Mesenteric fat pad (tissue), 1 donor: Measurements from ENCODE around the gene PLCB1. TPM values are rescaled to one million over a fixed set of nuclear protein-coding genes. Genes with fewer than 3 reads are reported as not detected.

Experiments
- DNase-seq: peaks from one replicate; pipeline ENCODE4 v3.0.0-alpha.2; 2020; ENCODE audit warnings: low spot score
- total RNA-seq: library from RNA; stranded (reverse); fragmentation: NEBNext Ultra II Directional; extraction: Animal tissue kit (Norgen Biotek cat#: 25700); gene quantifications from one replicate; pipeline ENCODE4 v1.2.1, GENCODE V29; 2021
- donor health status: DM: yes; HTN: yes; CAD: no.

PLCB1 gene
- total RNA-seq, 1 donor from 2014 or later = 16.9 TPM

- no peak for DNase-seq
Observed at GRCh38 chr20:8480597-8480996, 348.5 kb downstream of the PLCB1 start.

DNA sequence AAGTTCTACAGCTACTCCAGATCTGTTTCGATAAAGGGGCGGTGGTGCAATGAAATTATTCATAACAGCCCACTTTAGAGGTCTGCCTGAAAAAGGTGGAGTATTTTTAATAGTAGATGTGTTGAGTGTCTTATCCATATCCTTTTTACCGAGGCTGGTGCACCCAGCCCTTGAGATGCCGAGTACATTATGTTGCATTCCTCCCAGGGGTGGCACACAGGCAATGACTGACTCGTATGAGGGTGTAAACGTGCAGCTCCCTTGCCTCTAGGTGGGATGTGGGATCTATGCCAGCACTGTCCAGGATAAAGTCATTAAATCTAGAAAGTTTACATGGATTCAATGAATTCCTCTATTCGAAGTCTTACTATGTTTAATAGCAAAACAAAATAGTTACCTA lies 355.6 kb downstream of the PLCB1 start:
- no peak for DNase-seq

GRCh38 chr20:8489094-8489883 lies 357.2 kb downstream of the PLCB1 start:
- DNase-seq = no peak

DNA sequence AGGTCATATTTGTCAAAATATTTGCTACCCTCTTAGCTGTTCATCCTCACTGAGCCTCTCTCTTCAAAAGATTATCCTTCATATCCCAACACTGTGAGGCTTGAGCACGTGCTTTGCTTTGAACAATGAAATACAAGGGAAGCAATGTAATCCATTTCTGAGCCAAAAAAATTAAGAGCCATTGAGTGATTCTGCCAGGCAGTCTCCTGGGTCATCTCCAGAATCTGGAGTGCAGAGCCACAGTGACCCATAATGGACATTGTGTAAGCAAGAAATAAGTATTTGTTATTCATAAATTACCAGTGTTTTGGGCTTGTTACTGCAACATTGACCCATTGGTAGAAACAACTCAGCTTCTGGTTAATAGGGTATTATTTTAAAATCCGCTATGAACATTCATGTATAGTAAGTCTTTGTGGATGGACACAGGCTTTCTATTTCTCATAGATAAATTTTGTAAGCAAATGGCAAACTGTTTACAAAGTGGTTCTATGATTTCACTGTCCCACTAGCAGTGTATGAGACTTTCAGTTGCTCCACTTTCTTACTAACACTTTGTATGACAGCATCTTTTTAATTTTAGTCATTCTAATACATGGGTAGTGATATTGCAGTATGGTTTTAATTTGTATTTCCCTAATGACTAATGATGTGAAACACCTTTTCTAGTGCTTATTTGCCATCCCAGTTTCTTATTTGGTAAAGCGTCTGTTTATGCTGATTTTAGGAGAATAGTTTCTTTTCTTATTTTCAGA lies 358.2 kb downstream of the PLCB1 start:
- DNase-seq = no peak

DNA sequence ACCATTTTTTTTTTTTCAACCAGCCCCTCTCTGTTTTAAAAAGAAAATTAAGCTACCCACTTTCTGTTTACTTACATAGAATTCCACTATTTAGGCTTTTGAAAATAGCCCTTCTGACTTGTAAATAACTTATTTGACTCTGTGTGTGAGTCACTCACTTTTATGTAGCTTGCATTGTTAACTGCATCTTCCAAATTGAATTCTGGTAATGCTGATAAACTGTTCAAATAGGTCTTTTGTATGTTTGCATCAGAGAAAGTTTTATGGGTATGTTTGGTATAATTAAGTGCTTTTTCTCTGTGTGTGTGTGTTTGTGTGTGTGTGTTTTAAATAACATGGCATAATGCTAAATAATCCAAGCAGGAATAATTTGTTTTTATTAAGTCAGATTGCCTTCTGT lies 360.1 kb downstream of the PLCB1 start:
- no peak for DNase-seq

DNA sequence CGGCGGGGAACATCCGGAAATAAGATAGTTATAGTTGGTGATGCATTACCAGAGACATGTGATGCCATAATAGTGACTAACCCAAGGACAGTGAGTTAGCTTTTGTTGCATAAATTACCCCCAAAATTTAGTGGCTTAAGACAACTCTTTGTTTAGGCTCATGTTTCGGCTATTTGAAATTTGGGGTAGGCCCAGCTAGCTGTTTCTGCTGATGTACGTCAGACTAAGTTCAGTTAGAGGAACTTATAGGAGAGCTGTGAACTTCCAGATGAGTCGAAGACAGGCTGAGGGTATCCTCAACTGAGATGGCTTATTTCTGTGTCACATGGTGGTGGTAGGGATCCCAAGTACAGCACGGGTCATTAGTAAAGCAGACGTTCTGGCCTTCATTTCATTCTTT lies 366.5 kb downstream of the PLCB1 start:
- no peak for DNase-seq

DNA sequence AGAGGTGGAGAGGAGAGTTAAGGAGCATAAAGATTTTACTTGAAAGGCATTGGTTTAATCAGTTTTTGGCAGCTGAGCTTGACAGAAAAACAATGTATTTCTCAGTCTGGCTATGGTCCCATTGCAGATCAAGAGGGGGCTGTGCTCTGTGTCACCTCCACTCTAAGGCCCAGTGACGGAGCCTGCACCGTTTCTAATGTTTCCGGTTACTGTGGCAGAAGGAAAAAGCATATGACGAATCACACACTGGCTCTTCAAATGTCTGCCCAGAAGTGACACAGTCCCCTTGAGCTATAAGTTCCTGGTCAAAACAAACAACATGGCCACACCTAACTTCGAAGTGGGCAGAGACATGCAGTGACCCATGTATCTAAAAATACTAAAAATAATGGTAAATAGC lies 372.0 kb downstream of the PLCB1 start:
- no peak for DNase-seq

GRCh38 chr20:8505476-8506200 lies 373.6 kb downstream of the PLCB1 start:
- no peak for DNase-seq

DNA sequence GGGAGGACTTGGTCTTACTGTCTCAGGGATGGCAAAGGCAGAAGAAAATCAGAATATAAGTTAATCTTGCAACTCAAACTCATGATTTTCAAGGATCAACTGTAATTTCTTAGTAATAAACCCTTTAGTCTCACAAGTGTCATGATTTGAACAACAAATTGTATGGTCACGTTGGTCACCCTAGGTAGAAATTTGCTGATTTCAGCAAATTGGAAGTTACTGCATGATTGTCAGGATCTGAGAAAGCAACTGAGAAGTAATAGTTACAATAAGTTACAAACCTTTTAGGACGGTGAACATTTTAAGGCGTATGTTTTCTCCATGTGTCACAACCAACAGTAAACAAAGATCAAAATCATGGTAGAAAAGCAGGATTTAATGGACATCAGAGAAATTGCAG lies 375.2 kb downstream of the PLCB1 start:
- no peak for DNase-seq

- DNase-seq = no peak
Observed at GRCh38 chr20:8509809-8510208, 377.7 kb downstream of the PLCB1 start.

DNA sequence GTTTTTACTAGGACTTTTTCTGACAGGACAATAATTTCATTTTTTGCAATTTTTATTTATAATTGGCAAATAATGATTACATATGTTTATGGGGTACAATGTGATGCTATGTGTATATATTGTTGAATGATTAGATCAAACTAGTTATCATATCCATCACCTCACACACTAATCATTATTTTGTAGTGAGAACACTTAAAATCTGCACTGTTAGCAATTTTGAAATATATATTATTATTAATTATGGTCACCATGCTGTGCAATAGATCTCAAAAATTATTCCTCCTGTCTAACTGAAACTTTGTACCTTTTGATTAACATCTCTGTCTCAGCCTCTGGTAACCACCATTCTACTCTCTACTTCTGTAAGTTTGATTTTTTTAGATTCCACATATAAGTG lies 378.7 kb downstream of the PLCB1 start:
- DNase-seq = no peak

GRCh38 chr20:8512003-8512402 lies 379.9 kb downstream of the PLCB1 start:
- no peak for DNase-seq

- no peak for DNase-seq
Observed at GRCh38 chr20:8515810-8516435, 383.9 kb downstream of the PLCB1 start.

DNA sequence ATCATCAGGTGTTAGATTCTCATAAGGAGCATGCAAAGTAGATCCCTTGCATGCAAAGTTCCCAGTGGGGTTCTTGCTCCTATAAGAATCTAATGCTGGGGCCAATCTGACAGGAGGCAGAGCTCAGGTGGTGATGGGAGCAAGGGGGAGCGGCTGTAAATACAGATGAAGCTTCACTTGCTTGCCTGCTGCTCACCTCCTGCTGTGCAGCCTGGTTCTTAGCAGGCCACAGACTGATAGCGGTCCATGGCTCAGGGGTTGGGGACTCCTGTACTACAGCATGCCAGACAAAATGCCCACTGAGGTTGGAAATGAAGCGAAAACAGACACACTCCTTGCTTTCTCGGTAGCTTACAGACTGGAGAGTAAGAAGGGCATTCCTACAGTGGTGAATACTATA lies 386.8 kb downstream of the PLCB1 start:
- DNase-seq = no peak

DNA sequence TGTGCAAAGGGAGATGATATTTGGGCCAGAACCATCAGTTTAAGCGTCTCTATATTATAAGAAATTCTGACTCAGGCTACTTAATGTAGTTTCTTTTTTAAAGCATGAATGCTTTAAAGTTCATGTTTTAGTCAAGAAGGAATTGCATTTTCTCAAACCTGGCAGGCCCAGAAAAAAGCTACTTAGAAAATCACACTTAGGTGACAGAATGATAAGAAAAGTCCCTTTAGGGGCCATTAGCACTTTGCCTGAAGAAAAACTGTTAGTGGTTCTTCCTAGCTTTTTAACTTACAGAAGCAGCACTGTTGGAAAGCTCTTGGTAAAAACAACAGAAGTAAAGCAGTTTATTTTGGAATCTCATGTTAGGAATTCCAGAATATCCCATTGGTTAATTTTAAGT lies 387.8 kb downstream of the PLCB1 start:
- no peak for DNase-seq

DNA sequence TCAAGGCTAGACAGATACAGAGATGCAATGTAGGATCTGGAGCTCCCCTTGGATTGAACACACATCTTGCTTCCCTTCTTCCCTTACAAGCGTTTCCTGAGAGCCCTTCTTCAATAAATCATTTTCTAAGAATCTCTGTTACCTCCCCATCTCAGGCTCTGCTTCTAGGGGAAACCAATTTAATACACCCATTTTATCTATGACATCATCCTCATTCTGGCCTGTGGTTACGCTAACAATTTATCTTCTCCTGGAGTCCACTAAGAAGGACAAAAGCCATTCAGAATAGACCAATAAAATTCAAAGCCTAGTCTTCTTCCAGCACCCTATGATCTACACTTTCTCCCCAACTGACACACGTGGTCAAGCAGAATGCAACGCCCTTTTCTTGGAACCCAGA lies 390.1 kb downstream of the PLCB1 start:
- DNase-seq = no peak

- DNase-seq = no peak
Observed at GRCh38 chr20:8523684-8524083, 391.6 kb downstream of the PLCB1 start.

- no peak for DNase-seq
Observed at GRCh38 chr20:8524101-8525016, 392.3 kb downstream of the PLCB1 start.

DNA sequence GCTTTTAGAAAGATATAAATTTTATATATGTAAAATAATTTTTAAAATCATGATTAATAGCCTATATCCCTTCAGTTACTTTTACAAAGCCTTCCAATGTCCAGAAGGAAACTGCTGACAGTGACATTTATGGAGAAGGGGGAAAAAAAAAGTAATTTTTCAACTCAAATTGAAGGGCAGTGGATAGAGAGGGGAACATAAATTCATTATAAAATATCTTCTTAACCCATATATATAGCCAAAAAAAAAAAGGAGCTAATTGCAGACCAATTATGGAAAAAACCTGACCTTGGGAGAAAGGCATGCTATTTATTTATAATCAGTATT lies 392.9 kb downstream of the PLCB1 start:
- DNase-seq = no peak

DNA sequence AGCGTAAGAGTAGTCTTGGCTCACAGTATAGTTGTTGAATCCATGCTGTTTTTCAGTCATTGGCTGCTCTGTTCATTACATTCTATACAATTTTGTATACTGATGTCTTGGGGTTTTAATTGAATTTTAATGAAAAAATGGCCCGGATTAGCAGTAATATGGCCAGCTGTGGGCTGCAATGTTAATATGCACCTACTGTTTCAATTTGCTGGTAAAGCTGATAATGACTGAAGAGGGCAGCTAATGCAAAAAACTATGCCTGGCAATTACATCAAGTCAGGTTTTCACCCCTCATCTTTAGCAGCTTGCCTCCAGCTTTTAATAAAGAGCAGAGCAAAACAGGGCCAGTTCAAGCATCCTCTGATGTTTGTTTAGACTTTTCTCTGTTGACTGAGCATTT lies 394.5 kb downstream of the PLCB1 start:
- DNase-seq = no peak
